Measurements from ENCODE around the gene PKM.

The PKM gene

GRCh38 chr15:72163719-72164118 is 67.3 kb downstream of the PKM start:
- no peaks in the 10 kb centered on the region for H3K27me3 ChIP-seq (replicated peaks; ENCODE audit: insufficient read depth, low read length)
- no peaks in the 10 kb centered on the region for H3K79me2 ChIP-seq (ENCODE audit: low read length)
- no peaks in the 10 kb centered on the region for H3K4me1 ChIP-seq (ENCODE audit: low read length)
- H3K36me3 ChIP-seq (replicated peaks; ENCODE audit: insufficient read depth, low read length) = no peaks in the 10 kb centered on the region
- no peak for TF ChIP-seq CTCF (IDR thresholded peaks at IDR 0.05; ENCODE audit: low read length)
- TF ChIP-seq EZH2phosphoT487 (IDR thresholded peaks at IDR 0.05; ENCODE audit: low read length) = no peak
- TF ChIP-seq EZH2 (optimal IDR thresholded peaks at IDR 0.05; ENCODE audit: low read depth, low read length) = no peak
- H3K4me2 ChIP-seq (ENCODE audit: low read depth, low read length) = no peak overlapping the region
- H3K9me3 ChIP-seq (replicated peaks; ENCODE audit: insufficient read depth, low read length) = no peaks in the 10 kb centered on the region
- no peaks in the 10 kb centered on the region for H3K9me2 ChIP-seq (replicated peaks; ENCODE audit: insufficient read depth, low read length)
- H3K9ac ChIP-seq (ENCODE audit: low read length) = no peak overlapping the region
- no peaks in the 10 kb centered on the region for H4K20me1 ChIP-seq (ENCODE audit: insufficient read depth, low read length)
- H3K4me3 ChIP-seq (ENCODE audit: low read length) = no peak overlapping the region
- DNase-seq = no peak
- H2AFZ ChIP-seq (ENCODE audit: low read length) = no peak overlapping the region; the same call in 1 of the 2 replicates
- H3F3A ChIP-seq (ENCODE audit: insufficient read depth, low read length) = no peaks in the 10 kb centered on the region
- H3K27ac ChIP-seq (ENCODE audit: low read length) = no peak overlapping the region

- no peaks in the 10 kb centered on the region for H4K20me1 ChIP-seq (ENCODE audit: insufficient read depth, low read length)
- H3K9me3 ChIP-seq (replicated peaks; ENCODE audit: insufficient read depth, low read length) = no peaks in the 10 kb centered on the region
- no peak overlapping the region for H3K9ac ChIP-seq (ENCODE audit: low read length)
- H3K4me3 ChIP-seq (ENCODE audit: low read length) = no peak overlapping the region
- no peaks in the 10 kb centered on the region for H3F3A ChIP-seq (ENCODE audit: insufficient read depth, low read length)
- H3K4me2 ChIP-seq (ENCODE audit: low read depth, low read length) = no peak overlapping the region
- TF ChIP-seq EZH2 (optimal IDR thresholded peaks at IDR 0.05; ENCODE audit: low read depth, low read length) (no peak), EZH2phosphoT487 (IDR thresholded peaks at IDR 0.05; ENCODE audit: low read length) (no peak), CTCF (IDR thresholded peaks at IDR 0.05; ENCODE audit: low read length) (no peak)
- H3K27me3 ChIP-seq (replicated peaks; ENCODE audit: insufficient read depth, low read length) = no peaks in the 10 kb centered on the region
- H3K36me3 ChIP-seq (replicated peaks; ENCODE audit: insufficient read depth, low read length) = no peaks in the 10 kb centered on the region
- H3K9me2 ChIP-seq (replicated peaks; ENCODE audit: insufficient read depth, low read length) = no peaks in the 10 kb centered on the region
- no peak for DNase-seq
- H3K79me2 ChIP-seq (ENCODE audit: low read length) = no peaks in the 10 kb centered on the region
- no peak overlapping the region for H3K27ac ChIP-seq (ENCODE audit: low read length)
- H2AFZ ChIP-seq (ENCODE audit: low read length) = no peak overlapping the region
- H3K4me1 ChIP-seq (ENCODE audit: low read length) = no peaks in the 10 kb centered on the region
Measured at GRCh38 chr15:72162569-72162968, 68.4 kb downstream of the PKM start.

DNA sequence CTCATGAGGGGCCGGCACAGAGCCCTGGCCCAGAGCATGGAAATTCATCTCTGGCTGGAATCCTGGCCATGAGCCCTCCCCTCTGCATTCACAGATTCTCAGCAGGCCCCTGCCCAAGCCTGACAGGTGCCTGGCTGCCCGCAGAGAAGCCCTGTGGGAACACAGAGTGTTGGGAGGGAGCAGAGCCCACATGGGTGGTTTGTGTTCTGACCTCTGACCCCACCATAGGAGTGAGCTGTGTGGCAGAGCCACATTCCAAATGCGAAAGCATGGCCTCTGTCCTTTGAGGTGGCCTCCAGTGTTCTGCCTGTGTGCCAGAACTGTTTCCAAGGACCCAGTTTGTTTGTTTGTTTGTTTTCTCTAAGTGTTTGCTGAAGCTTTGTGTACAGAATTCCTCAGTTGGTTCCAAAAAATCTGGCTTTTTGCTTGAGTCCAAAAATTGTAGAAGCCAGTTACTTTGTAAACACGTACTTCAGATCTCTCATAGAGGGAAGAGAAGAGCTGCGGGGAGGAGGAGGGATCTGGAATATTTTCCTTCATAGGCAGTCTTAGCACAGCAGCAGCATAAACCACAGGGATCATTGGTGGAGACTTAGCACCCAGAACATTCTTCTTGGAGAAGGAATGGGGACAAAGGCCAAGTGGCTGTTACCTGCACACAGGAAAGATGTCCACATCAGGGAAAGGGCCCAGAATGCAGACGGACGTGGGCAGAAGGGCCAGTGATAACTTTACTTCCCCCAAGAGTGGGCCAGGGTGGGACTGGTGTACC is 69.4 kb downstream of the PKM start:
- no peak for TF ChIP-seq EZH2 (optimal IDR thresholded peaks at IDR 0.05; ENCODE audit: low read depth, low read length)
- TF ChIP-seq EZH2phosphoT487 (IDR thresholded peaks at IDR 0.05; ENCODE audit: low read length) = no peak
- no peak for TF ChIP-seq CTCF (IDR thresholded peaks at IDR 0.05; ENCODE audit: low read length)

More for the DNA sequence above, 69.4 kb downstream of the PKM start:
- Histone ChIP-seq H3K9ac (ENCODE audit: low read length) (no peak overlapping the region), H3K36me3 (replicated peaks; ENCODE audit: insufficient read depth, low read length) (no peaks in the 10 kb centered on the region), H3K4me1 (ENCODE audit: low read length) (no peaks in the 10 kb centered on the region), H3K27me3 (replicated peaks; ENCODE audit: insufficient read depth, low read length) (no peaks in the 10 kb centered on the region), H2AFZ (ENCODE audit: low read length) (no peak overlapping the region), H3F3A (ENCODE audit: insufficient read depth, low read length) (no peaks in the 10 kb centered on the region), H3K9me3 (replicated peaks; ENCODE audit: insufficient read depth, low read length) (no peaks in the 10 kb centered on the region), H3K9me2 (replicated peaks; ENCODE audit: insufficient read depth, low read length) (no peaks in the 10 kb centered on the region), H3K4me3 (ENCODE audit: low read length) (no peak overlapping the region), H3K79me2 (ENCODE audit: low read length) (no peaks in the 10 kb centered on the region), H3K27ac (ENCODE audit: low read length) (no peak overlapping the region), H3K4me2 (ENCODE audit: low read depth, low read length) (no peak overlapping the region), H4K20me1 (ENCODE audit: insufficient read depth, low read length) (no peaks in the 10 kb centered on the region)
- DNase-seq = no peak

Data from MM.1S (cell line).